Transverse colon (tissue), 4 donors: ENCODE results near the gene SH2B2. TPM values are rescaled to one million over a fixed set of nuclear protein-coding genes. Genes with fewer than 3 reads are reported as not detected.
"Not testable (repeated sequence)": the region's sequence is repeated elsewhere in the genome, so short reads cannot be mapped to it uniquely, and the experiment has no call there.

Experiments used
- DNase-seq: peaks from one replicate; pipeline ENCODE4 v3.0.0-alpha.2; 2019
- H3K27ac ChIP-seq, 4 donors: fragments of 200-600 bp; sonication (generic); 2 replicates each; pipeline ENCODE4 v1.5.1; 2016 to 2018; ENCODE audit warnings: inconsistent platforms in 4 of 4
- H3K27me3 ChIP-seq: fragments of 200-600 bp; sonication (generic); 2 replicates; pipeline ENCODE4 v1.5.1; 2017; ENCODE audit warnings: inconsistent platforms
- H3K36me3 ChIP-seq, 4 donors: fragments of 200-600 bp; sonication (generic); 2 replicates each; pipeline ENCODE4 v1.5.1; 2017 to 2019; ENCODE audit warnings: inconsistent platforms in 4 of 4
- H3K4me1 ChIP-seq, 4 donors: fragments of 200-600 bp; sonication (generic); 2 replicates each; pipeline ENCODE4 v1.5.1; 2017 to 2020; ENCODE audit warnings: inconsistent platforms in 4 of 4
- H3K4me3 ChIP-seq, 4 donors: fragments of 200-600 bp; sonication (generic); 1 replicate in 1 of 4; 2 replicates in 3 of 4; pipeline versions ENCODE4 v1.5.1 to v1.6.1; 2017 to 2019; ENCODE audit warnings: inconsistent platforms in 4 of 4
- H3K9me3 ChIP-seq, 2 donors: fragments of 200-600 bp; sonication (generic); 2 replicates each; pipeline ENCODE4 v1.5.1; 2017 to 2019; ENCODE audit warnings: inconsistent platforms in 2 of 2
- CTCF ChIP-seq, 5 experiments: fragments of 200-600 bp in 3 of 5; fragments of 450-650 bp in 2 of 5; sonication (generic) in 3 of 5; IDR thresholded peaks; 1 replicate in 2 of 5; 2 replicates in 3 of 5; pipeline ENCODE4 v1.5.1; 2016 to 2017; ENCODE audit warnings: antibody characterized with exemption in 5 of 5, inconsistent platforms in 3 of 5, mild to moderate bottlenecking in 2 of 5, moderate library complexity in 1 of 5
- EP300 ChIP-seq: sonication (generic); formaldehyde crosslinking; IDR thresholded peaks from one replicate; pipeline ENCODE4 v1.6.1; 2017; ENCODE audit warnings: antibody characterized with exemption, low read depth
- POLR2A ChIP-seq: fragments of 450-650 bp; IDR thresholded peaks from one replicate; pipeline ENCODE4 v1.6.1; 2016; ENCODE audit warnings: antibody characterized with exemption, mild to moderate bottlenecking, moderate library complexity
- POLR2AphosphoS5 ChIP-seq, 3 donors: sonication (generic); formaldehyde crosslinking; IDR thresholded peaks; one replicate each; pipeline ENCODE4 v1.6.1; 2016; ENCODE audit warnings: antibody characterized with exemption in 3 of 3
- WGBS, 2 donors: methylation state at CpG; one replicate each; pipeline ENCODE4 v1.1.5; 2018; ENCODE audit warnings: low coverage in 1 of 2; 5-methylcytosine and 5-hydroxymethylcytosine counted together
- in situ Hi-C, 4 donors: fragments of 200-750 bp; cut with MboI; loops; one replicate each; pipeline versions ENCODE4 v1.15.0 to v1.15.1; 2017; ENCODE audit warnings: low sequenced_read_pairs in 3 of 4, low pct_ligation_motif_present in 1 of 4, low pct_unique_long_range_greater_than_20kb in 1 of 4
- intact Hi-C: fragments of 100-400 bp; cut with DNase I; formaldehyde crosslinking; loops from one replicate; pipeline ENCODE4 v1.15.1; 2023; ENCODE audit warnings: low total_unique reads
- total RNA-seq, 4 donors: library from RNA; depleted of rRNA; stranded (reverse); fragments of >200 nt; gene quantifications; one replicate each; pipeline ENCODE4 v1.1.0, GENCODE V29; 2016

SH2B2 gene
- total RNA-seq, 4 donors from 2014 or later = 2.0 to 7.6 (median 2.2) TPM; not detected in 1

- peaks cover 17% of the 10 kb centered on the region for H3K27me3 ChIP-seq
- no peaks in the 10 kb centered on the region for H3K4me1 ChIP-seq
- intact Hi-C loops = no loop called here
- H3K9me3 ChIP-seq = no peaks in the 10 kb centered on the region
- DNase-seq = no peak
- peak overlapping the region in 2 of 4 donors; percentile 6 to 12 for H3K4me3 ChIP-seq
- no peaks in the 10 kb centered on the region for H3K36me3 ChIP-seq
- TF ChIP-seq CTCF (IDR thresholded peaks at IDR 0.05) (no peak), EP300 (no peak), POLR2AphosphoS5 (IDR thresholded peaks at IDR 0.05) (no peak), POLR2A (no peak)
- in situ Hi-C loops = no loop called here
- WGBS, 2 donors = 78% methylated on average over 36 of the region's 37 CpGs; no CpG with 5 or more reads in 1 of the 2 donors
- H3K27ac ChIP-seq = no peak overlapping the region
These were observed 34.1 kb downstream of the SH2B2 start for GRCh38 chr7:102320601-102321350.

- in situ Hi-C loops = no loop called here
- DNase-seq = peak; percentile 33
- H3K4me1 ChIP-seq = no peaks in the 10 kb centered on the region
- peak overlapping the region in 2 of 4 donors; percentile 6 to 12 for H3K4me3 ChIP-seq
- no peaks in the 10 kb centered on the region for H3K9me3 ChIP-seq
- intact Hi-C loops = no loop called here
- peak overlapping the region in 1 of 4 donors; percentile 28 for H3K27ac ChIP-seq
- TF ChIP-seq EP300 (no peak), POLR2A (no peak), POLR2AphosphoS5 (IDR thresholded peaks at IDR 0.05) (no peak), CTCF (IDR thresholded peaks at IDR 0.05) (no peak)
- 51 to 80% methylated on average over 6 to 69 of the region's 73 CpGs for WGBS, 2 donors
- H3K27me3 ChIP-seq = peaks cover 19% of the 10 kb centered on the region
- no peaks in the 10 kb centered on the region for H3K36me3 ChIP-seq
These were observed 34.9 kb downstream of the SH2B2 start for GRCh38 chr7:102321351-102322201.

GRCh38 chr7:102322202-102322715 is 35.6 kb downstream of the SH2B2 start:
- intact Hi-C loops (no loop called here), in situ Hi-C loops (no loop called here)
- Histone ChIP-seq H3K9me3 (no peaks in the 10 kb centered on the region), H3K27me3 (peaks cover 25% of the 10 kb centered on the region), H3K27ac (no peak overlapping the region), H3K4me3 (no peak overlapping the region), H3K4me1 (no peaks in the 10 kb centered on the region), H3K36me3 (no peaks in the 10 kb centered on the region)
- DNase-seq = no peak
- no peak for TF ChIP-seq EP300
- no peak for TF ChIP-seq CTCF (IDR thresholded peaks at IDR 0.05)
- no peak for TF ChIP-seq POLR2A
- TF ChIP-seq POLR2AphosphoS5 (IDR thresholded peaks at IDR 0.05) = no peak
- 79 to 84% methylated on average over 4 to 8 of the region's 8 CpGs for WGBS, 2 donors

- TF ChIP-seq POLR2AphosphoS5 (IDR thresholded peaks at IDR 0.05) (no peak), POLR2A (no peak), EP300 (no peak), CTCF (IDR thresholded peaks at IDR 0.05) (no peak)
- Histone ChIP-seq H3K36me3 (no peaks in the 10 kb centered on the region), H3K4me3 (no peak overlapping the region), H3K27me3 (peaks cover 34% of the 10 kb centered on the region), H3K27ac (no peak overlapping the region), H3K9me3 (no peaks in the 10 kb centered on the region), H3K4me1 (no peaks in the 10 kb centered on the region)
- no peak for DNase-seq
- in situ Hi-C loops = no loop called here
- intact Hi-C loops = no loop called here
- 85% methylated on average over 5 of the region's 5 CpGs; no CpG with 5 or more reads in 1 of the 2 donors for WGBS, 2 donors
These were observed 37.2 kb downstream of the SH2B2 start for GRCh38 chr7:102323914-102324195.

- peaks cover 34% of the 10 kb centered on the region for H3K27me3 ChIP-seq
- in situ Hi-C loops, DNase-seq, H3K27ac ChIP-seq, intact Hi-C loops, H3K36me3 ChIP-seq, H3K4me1 ChIP-seq, H3K4me3 ChIP-seq, H3K9me3 ChIP-seq: not testable (repeated sequence)
- WGBS, 2 donors = 71 to 86% methylated on average over 1 to 11 of the region's 11 CpGs
These were observed 38.4 kb downstream of the SH2B2 start for GRCh38 chr7:102325106-102325505.
